Keratinocyte (primary cell): Measurements from ENCODE around the gene CDK12.

Source experiments
- CTCF ChIP-seq, 3 experiments: IDR thresholded peaks in 1 of 3; conservative IDR thresholded peaks in 1 of 3; optimal IDR thresholded peaks in 1 of 3; 2 replicates in 2 of 3; 3 replicates in 1 of 3; pipeline versions ENCODE3 to v1.5.1; 2011; ENCODE audit warnings: low read length in 3 of 3, mild to moderate bottlenecking in 3 of 3, moderate library complexity in 2 of 3, control low read depth in 1 of 3, inconsistent platforms in 1 of 3; ENCODE audit not compliant: insufficient read depth in 2 of 3; ENCODE audit errors: extremely low read depth in 1 of 3
- EZH2 ChIP-seq: IDR thresholded peaks from one replicate; pipeline ENCODE4 v1.6.1; 2012; ENCODE audit warnings: inconsistent platforms, mild to moderate bottlenecking, low read length, moderate library complexity

DNA sequence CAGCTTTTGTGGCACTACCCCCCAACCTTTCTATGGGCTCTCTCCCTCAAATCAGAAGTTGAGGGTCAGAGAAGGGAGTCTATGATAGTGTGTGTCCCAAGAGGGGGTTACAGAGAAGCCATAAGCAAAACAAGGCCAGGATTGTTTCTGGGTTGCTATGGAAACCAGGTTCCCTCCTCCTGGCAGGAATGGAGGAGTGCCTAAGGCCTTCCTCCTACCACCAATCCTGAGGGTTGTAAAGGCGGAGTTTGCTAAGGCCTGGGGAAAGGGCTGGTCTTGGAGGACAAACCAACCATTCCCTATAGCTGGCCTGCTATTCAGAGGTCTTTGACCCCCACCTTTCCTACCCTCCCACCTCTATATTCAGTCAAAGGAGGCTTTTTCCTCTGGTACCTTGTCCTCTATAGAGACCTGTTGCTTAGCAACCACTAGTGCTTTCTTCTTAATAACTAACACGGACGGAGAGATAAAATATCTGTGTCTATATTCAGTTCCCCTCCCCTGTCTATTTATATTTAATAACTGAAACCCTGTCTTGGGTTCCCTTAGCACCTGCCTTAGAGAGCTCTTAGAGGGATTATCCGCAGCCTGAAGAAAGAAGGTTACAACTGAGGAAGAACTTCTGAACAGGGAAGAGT, 103.0 kb downstream of the CDK12 start:
- TF ChIP-seq EZH2 (no peak), CTCF (optimal IDR thresholded peaks at IDR 0.05 in 1 of 3, IDR thresholded peaks at IDR 0.05 in 1 of 3, conservative IDR thresholded peaks at IDR 0.05 in 1 of 3; ENCODE audit: extremely low read depth in 1 of 3, insufficient read depth in 2 of 3, low read length in 3 of 3) (no peak)
